Left renal pelvis (tissue), 4 donors: ENCODE results near the gene TSPAN32. TPM values are rescaled to one million over a fixed set of nuclear protein-coding genes. Genes with fewer than 3 reads are reported as not detected.
"Not testable (repeated sequence)": the region's sequence is repeated elsewhere in the genome, so short reads cannot be mapped to it uniquely, and the experiment has no call there.

Source experiments
- DNase-seq, 4 donors: peaks; one replicate each; pipeline ENCODE4 v3.0.0-alpha.2; 2013; ENCODE audit warnings: low read depth in 4 of 4, low spot score in 3 of 4
- polyA plus RNA-seq, 4 donors: library from polyadenylated mRNA; unstranded; fragments of 120-200 nt; gene quantifications; one replicate each; pipeline ENCODE4 v1.2.1, GENCODE V29; 2013; ENCODE audit not compliant: insufficient read length in 4 of 4

Gene TSPAN32
- polyA plus RNA-seq, 4 donors: 1.3 to 6.0 (median 2.6) TPM

- no peak for DNase-seq
These were observed 21.6 kb upstream of the TSPAN32 start for GRCh38 chr11:2280208-2280607.

GRCh38 chr11:2286350-2286749 is 15.5 kb upstream of the TSPAN32 start:
- DNase-seq: not testable (repeated sequence)

- no peak for DNase-seq
These were observed 14.7 kb upstream of the TSPAN32 start for GRCh38 chr11:2287091-2287490.

DNA sequence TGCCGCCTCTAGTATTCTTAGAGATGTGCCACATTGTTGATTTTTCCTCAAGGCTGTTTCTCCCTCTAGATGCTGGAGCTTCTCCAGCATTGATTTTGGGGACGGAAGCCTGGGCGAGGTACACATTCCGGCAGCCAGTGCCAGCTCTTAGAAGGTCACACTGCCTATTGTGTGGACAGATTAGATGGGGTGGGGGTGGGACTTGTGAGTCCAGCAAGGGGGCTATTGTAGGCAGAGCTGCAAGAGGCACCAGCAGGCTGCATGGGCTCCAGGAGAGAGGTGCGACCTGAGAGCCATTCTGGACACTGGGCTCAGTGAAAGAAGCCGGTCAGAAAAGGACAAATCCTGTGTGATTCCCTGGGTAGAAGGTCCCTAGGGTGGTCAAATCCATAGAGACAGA is 12.5 kb upstream of the TSPAN32 start:
- no peak for DNase-seq

DNA sequence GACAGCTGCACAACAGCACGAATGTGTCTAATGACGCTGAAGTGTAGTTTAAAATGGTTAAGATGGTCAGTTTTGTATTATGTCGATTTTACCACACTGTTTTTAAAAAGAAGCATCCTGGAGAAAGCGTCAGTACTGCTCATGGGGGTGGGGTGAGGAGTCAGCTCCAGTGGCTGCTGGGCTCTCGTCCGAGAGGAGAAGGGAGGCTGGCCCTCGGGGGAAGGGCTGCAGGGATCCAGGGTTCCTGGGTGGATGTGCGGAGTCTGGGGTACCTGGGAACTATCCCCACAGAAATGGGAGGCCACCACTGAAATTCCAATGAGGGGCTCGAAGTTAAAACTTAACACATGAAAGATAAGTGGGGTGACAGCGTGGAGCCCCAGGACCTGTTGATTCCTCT is 12.0 kb upstream of the TSPAN32 start:
- no peak for DNase-seq

DNA sequence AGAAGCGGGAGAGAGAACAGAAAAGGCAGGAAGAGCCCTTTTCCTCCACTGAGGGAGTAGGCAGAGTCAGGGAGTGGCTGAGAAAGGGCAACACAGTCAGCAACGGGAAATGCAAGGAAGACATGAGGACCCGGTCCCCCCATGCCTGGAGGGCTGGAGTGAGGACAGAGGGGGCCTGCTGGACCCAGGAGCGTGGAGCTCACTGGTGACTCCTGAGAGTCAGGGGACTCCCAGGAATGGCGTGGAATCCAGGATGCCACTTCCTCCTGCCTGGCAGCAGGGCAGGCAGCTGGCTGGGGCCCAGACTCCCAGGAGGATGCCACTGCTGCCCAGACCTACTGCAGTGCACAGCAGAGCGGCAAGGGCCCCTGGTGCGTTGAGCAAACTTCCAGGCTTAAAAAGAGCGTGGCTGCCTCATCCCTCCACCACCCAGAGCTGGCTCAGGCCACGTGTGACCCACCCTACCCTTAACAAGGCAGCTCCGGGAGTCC is 11.4 kb upstream of the TSPAN32 start:
- DNase-seq: no peak

DNA sequence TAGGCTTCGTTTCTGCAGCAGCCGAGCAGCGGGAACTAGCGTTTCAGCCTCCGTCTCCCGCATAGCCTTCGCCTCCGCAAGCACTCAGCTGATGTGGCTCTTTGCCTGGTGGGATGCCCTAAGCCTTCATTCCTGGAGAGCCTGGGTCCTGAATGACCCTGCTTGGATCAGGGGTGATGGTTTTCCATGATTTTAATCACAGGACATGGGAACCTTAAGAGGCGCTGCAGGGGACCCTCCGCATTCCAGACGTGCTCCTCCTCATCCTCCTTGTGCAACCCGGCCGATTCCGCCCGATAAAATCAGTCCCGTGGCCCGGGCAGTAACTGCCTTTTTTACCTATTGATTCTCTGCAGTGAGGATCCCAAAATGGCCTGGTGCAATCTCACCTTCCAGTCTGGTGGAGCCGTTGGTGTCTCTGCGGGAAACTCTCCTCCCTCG is 8.3 kb upstream of the TSPAN32 start:
- DNase-seq: no peak

GRCh38 chr11:2293984-2294925 is 7.6 kb upstream of the TSPAN32 start:
- DNase-seq: no peak

GRCh38 chr11:2294926-2295290 is 6.9 kb upstream of the TSPAN32 start:
- DNase-seq: no peak

DNA sequence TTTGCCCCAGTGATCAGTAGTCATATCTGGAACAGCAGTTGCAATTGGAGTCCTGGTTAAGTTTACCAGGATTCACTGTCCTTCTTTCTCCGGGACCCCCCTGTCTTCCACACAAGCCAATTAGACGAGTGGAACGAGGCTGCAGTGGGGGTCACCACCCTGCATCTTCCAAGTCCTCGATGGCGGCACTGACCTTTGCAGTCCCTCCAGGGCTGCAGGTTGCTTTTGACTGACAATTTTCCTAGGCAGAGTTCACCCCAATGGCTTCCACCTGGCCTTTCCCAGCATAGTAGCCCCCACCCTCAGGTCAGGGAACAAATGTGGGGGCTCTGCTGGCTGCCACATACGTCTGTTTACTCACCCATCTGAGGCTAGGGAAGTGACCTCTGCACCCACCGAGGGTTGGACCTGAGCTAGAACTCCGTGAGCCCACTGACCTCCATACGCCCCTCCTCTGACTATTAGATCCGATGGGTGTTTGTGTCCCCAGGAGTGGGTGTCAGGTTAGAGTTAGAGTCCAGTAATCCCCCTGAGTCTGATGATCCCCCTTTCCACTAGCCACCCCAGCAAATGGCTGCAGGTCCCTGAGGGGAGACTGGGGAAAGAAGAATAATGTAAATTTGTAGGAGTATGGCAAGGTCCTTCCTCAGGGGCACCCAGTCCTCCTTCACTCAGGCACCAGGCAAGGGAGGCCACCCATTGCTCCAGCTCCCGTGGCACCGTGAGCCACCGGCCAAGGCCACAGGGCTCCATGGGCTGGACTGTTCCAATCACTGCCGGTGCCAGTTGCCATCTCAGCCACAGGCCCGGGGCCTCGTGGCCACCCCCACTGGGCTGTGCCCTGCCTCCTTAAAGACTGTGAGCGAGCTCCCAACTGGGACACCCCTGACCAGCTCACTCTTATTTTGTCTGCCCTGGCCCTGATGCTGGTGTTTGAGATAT is 5.6 kb upstream of the TSPAN32 start:
- no peak for DNase-seq

DNA sequence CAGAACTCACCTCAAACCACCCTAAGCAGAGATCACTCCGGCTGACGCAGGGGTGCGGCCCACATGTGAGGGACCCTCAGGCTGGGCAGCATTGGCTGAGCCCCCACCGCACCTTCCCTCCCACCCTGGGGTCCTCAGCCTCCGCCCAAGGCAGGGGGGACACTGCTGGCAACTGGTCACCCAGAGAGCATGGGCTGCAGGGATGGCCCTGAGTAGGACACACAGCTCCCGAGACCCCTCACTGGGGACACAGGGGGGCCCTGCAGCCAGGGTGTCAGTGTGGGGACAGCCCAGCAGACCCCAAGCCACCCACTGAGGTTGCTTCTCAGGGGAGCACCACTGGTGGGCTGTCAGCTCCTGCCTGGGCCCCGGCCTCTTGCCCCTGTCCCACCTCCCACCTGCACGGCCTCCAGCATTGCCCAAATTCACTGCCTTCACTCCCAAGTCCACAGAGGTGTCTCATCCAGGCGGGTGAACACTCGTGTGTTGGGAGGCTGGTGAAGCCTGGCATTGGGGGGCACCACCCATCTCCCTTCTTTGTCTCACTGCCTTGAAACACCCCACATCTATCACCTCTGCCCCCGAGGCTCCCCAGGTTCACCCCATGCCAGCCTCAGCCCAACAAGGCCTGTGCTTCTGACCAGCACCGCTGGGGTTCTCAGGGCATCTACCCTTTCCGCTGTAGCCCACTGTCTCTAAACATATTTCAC is 4.7 kb upstream of the TSPAN32 start:
- DNase-seq: no peak

DNA sequence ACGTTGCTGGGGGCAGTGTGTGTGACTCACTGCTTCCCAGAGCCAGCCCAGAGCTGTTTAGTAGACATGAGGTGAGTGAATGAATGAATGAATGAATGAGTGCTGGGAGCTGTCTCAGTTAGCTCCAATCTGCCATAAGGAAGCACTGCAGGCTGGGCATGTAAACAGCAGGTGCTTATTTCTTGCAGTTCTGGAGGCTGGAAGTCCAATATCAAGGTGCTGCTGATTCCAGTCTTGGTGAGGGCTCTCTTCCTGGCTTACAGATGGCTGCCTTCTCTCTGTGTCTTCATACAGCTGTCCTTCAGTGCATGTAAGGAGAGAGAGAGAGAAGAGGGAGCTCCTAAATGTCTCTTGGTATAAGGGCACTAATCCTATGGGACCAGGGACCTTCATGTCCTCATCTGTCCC is 4.2 kb upstream of the TSPAN32 start:
- no peak for DNase-seq

DNA sequence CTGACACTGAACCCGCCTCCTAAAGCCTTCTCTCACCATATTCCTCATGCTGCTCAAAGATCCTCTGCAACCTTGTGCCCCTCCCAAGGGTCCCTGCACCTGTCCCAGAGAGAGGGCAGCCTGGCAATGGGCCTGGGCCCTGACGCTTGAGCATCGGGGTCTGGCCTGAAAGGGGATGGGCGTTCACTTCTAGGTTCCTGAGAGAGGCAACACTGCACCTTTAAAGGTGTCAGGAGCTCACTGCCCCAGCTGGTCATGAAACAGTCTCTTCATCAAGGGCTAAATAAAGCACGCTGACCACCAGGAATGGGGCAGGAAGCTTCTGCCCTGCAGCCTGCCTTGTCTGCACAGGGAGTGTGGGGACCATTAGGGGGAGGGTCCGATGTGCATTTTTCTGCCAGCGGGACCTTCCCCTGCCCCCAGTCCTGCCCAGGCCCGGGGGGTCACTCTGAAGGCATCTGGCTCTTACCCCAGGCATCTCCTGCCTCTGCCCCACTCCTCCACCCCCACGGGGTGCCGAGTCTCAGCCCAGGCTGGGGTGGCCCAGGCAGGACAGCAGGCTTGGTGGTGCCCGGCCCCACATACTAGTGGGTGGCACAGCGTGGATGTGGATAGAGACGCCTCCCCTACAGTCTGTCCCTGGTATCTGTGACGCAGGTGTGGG is 3.5 kb upstream of the TSPAN32 start:
- no peak for DNase-seq

GRCh38 chr11:2298795-2299761 is 2.7 kb upstream of the TSPAN32 start:
- DNase-seq: no peak

- DNase-seq: no peak
These were observed 2.0 kb upstream of the TSPAN32 start for GRCh38 chr11:2299773-2300172.

DNA sequence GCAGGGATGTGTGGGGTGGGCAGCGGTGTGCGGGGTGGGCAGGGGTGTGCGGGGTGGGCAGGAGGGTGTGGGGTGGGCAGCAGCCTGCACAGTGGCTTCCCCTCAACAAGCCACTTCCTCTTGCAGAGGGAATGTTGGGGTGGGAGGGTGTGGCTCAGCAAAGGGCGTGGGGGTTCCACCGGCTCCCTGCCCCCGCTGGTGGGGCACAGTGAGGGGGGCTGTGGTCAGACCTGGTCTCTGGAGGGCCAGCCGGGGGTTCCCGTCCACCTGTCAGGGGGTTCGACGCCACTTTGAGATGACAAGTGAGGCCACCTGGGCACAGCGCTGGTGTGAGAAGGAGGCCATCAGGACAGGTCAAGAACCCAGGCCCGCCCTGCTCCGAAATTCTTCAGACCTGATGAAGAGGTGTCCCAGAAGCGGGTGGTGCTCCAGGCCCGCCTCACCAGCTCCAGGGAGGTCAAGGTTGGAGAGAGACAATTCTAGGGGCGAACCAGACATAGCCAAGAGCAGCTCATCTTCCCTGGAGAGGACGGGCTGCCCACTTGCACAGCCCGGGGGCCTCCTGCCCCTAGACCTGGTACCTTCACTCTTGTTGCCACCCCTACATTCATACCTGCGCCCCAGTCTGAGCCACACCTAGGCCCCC is 1.4 kb upstream of the TSPAN32 start:
- no peak for DNase-seq

- DNase-seq: no peak
These were observed 730 bp upstream of the TSPAN32 start for GRCh38 chr11:2300936-2301630.
